Choroid plexus epithelial cell (primary cell): ENCODE results near the gene IRS1.
A peak's percentile ranks its signal among the peaks of the same experiment; 100 is the strongest.

Source experiments
- DNase-seq: peaks from one replicate; pipeline ENCODE4 v3.0.0-alpha.2; 2010; ENCODE audit warnings: low read depth
- H3K4me3 ChIP-seq: 2 replicates; pipeline ENCODE4 v1.5.1; 2011; ENCODE audit warnings: low read depth, mild to moderate bottlenecking, control low read depth, low read length, moderate library complexity
- TF ChIP-seq, protein P1 (sequence below): conservative IDR thresholded peaks from 2 replicates; pipeline ENCODE4 v1.5.1; 2011; ENCODE audit warnings: low read depth, mild to moderate bottlenecking, control low read depth, inconsistent platforms, low read length, moderate library complexity

Gene IRS1

DNA sequence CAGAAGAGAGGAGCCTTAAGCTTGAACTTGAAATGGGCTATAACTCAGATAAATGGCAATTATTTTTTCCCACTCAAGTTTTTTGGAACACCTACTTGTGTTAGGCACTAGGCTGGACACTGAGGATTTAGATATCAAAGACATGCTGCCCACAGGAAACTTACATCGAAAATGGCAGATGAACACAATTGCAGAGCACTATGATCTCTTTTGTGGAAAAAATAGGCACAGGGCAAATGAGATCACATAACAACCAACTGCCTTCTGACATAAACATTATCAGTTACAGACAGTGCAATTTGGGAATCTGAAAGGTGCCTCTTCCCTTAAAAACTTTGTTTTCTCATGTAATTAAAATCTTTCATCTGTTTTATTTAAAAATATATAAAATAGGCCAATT lies 3.8 kb upstream of the IRS1 start:
- H3K4me3 ChIP-seq, result no peak overlapping the region
- TF ChIP-seq, protein P1, sequence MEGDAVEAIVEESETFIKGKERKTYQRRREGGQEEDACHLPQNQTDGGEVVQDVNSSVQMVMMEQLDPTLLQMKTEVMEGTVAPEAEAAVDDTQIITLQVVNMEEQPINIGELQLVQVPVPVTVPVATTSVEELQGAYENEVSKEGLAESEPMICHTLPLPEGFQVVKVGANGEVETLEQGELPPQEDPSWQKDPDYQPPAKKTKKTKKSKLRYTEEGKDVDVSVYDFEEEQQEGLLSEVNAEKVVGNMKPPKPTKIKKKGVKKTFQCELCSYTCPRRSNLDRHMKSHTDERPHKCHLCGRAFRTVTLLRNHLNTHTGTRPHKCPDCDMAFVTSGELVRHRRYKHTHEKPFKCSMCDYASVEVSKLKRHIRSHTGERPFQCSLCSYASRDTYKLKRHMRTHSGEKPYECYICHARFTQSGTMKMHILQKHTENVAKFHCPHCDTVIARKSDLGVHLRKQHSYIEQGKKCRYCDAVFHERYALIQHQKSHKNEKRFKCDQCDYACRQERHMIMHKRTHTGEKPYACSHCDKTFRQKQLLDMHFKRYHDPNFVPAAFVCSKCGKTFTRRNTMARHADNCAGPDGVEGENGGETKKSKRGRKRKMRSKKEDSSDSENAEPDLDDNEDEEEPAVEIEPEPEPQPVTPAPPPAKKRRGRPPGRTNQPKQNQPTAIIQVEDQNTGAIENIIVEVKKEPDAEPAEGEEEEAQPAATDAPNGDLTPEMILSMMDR, result no peak
- no peak for DNase-seq

DNA sequence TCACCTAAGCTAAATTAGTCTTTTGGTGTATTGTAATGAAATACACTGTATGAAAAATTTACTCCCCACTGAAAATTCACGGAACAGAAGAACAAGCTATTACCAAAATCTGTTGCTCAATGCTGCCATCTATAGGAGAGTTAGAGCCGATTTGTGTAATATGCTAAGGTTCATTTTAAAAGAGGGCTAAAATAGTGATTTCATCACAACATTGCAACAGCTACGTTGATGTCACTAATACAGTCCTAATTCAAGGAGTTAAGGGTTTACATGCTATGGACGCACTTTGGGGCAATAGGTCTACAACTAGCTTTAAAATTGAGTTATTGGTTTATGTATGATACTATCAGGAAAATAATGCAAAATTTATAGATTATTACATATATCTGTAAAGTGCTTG lies 3.0 kb upstream of the IRS1 start:
- peak; percentile 95 for DNase-seq
- TF ChIP-seq, protein P1, result peak; percentile 72
- no peak overlapping the region for H3K4me3 ChIP-seq

DNA sequence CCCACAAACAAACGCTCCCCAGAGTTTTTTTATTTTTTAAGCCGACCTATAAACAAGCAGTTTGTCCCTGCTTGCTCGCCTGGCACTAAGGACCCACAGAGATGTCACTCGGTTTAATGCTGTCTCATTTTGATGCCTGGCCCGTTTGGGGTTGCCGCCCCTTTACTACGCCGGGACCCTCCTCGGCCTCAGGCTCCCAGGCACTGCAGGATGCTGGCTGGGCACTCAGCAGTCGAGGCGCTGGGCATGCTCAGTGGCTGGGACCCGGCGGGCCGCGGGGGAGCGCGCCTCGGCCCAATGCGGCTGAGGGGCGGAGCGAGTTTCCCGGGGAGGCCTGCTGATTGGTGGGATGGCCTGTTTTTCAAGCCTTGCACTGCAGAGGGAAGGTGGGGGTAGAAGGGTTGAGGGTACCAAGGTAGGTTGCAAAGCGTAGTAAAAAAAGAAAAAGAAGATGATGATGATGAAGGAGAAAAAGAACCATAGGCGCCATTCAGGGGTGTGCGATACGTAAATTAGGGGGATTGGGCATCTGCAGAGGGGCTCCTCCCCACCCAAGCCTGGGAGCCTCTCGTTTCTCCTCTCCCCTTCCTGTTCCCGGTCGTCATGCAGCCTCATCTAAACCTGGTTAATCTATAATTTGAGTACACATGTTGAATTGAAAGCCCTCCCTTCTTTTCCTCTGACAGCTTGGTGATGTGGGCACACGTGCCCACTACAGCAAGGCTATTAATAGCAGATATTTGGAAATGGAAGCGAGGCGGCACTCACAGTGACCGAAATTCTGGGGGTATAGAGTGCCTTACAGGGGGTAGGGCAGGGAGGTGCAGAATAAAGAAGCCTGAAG lies 1.5 kb upstream of the IRS1 start:
- H3K4me3 ChIP-seq, result peak overlapping the region; percentile 60
- TF ChIP-seq, protein P1, result no peak
- peak; percentile 88 for DNase-seq

DNA sequence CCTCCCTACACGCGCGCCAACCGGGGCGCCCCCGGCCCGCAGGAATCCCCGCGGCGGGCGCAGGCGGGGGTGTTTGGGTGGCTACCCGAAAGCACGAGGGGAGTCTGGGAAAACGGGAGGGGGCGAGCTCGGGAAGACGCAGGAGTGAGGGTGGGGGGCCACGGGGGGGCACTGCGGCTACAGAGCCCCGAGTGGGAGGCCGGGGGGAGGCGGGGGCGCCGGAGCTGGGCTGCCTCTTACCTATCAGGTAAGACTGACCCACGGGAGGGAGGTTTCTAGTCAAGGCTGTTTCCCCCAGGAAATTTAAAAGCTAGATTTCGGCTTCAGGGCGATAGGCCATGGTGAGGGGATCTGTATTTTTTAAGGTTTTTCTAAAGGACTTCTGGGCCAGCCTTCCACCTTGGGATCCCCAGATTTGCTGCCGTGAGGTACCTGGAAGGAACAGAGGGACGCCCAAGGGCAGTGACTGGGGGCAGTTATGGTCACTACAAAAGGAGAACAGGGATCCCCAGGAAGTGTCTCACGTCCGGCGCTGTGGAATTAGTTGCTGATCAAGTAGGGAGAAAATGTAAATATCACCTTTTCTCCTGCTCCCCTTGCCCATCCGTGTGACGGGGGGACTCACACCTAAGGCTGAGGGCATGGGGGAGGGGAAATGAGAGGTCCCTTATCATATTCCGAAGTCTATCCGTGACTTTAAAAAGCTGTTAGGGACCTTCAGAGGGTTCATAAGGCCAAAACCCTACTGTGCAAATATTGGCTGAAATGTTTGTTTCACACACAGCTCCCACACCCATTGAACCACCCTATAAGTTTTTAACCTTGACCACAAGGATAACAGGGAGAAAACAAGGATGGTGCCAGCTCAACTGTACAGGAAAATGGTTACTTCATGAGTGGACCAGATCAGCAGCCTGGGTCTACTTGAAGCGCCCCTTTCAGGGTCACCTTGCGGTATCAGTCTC lies 638 bp upstream of the IRS1 start:
- TF ChIP-seq, protein P1, result no peak
- DNase-seq, result peak; percentile 33
- peak overlapping the region; percentile 71 for H3K4me3 ChIP-seq

DNA sequence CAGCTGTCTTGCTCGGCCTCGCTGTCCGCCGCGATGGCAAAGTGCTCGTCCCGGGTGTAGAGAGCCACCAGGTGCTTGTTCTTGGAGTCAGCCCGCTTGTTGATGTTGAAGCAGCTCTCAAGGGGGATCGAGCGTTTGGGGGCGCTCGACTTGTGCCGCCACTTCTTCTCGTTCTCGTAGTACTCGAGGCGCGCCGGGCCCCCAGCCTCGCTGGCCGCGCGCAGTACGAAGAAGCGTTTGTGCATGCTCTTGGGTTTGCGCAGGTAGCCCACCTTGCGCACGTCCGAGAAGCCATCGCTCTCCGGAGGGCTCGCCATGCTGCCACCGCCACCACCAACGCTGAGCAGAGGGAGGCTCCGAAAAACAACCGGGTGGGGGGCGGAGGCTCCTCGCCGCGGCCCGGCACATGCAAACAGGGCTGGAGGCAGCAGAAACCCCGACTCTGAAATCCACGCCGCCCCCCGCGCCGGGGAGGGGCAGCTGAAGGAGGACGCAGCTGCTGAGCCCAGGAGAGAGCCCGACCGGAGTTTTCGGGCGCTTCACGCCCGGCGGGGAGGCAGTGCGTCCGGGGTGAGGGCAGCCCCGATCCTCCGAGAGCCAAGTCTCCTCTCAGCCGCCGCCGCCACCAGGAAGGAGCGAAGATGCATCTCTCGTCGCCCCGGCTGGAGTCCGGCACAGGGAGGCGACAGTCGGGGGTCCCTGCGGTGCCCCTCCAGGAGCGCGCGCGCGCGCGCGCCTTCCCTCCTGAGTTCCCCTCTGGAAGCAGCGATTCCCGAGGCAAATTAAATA lies 1.0 kb downstream of the IRS1 start:
- H3K4me3 ChIP-seq, result peak overlapping the region; percentile 71
- TF ChIP-seq, protein P1, result peak; percentile 37
- peak; percentile 73 for DNase-seq

DNA sequence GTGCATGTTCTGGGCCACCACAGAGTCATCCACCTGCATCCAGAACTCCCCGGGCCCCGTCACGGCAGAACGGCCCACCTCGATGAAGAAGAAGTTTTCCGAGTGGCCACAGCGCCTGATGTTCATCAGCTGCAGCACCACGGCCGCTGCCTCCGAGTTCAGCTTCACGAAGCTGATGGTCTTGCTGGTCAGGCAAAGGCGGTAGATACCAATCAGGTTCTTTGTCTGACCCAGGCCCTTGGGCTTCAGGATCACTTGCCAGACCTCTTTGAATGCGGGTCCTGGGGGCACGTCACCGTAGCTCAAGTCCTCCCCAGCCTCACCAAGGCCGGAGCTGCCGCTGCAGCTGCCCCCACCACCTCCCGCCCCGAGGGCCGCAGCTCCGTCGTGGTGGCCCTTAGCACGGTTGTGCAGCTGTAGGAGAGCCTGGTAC lies 1.6 kb downstream of the IRS1 start:
- DNase-seq, result peak; percentile 56
- H3K4me3 ChIP-seq, result peak overlapping the region; percentile 71
- TF ChIP-seq, protein P1, result no peak
